Activated CD4-positive, alpha-beta T cell treated with anti-CD3 and anti-CD28 coated beads, Interleukin-10, Interleukin-2, amounts not matched to agents 100 ng/mL and 50 ng/mL, durations not matched to agents 16 hours and 8 hours (primary cell): ENCODE data around the gene ZNF600.
"Not testable (repeated sequence)": the region's sequence is repeated elsewhere in the genome, so short reads cannot be mapped to it uniquely, and the experiment has no call there.

Experiments
- DNase-seq: peaks from one replicate; pipeline ENCODE4 v3.0.0-alpha.2; 2020

ZNF600 gene

DNA sequence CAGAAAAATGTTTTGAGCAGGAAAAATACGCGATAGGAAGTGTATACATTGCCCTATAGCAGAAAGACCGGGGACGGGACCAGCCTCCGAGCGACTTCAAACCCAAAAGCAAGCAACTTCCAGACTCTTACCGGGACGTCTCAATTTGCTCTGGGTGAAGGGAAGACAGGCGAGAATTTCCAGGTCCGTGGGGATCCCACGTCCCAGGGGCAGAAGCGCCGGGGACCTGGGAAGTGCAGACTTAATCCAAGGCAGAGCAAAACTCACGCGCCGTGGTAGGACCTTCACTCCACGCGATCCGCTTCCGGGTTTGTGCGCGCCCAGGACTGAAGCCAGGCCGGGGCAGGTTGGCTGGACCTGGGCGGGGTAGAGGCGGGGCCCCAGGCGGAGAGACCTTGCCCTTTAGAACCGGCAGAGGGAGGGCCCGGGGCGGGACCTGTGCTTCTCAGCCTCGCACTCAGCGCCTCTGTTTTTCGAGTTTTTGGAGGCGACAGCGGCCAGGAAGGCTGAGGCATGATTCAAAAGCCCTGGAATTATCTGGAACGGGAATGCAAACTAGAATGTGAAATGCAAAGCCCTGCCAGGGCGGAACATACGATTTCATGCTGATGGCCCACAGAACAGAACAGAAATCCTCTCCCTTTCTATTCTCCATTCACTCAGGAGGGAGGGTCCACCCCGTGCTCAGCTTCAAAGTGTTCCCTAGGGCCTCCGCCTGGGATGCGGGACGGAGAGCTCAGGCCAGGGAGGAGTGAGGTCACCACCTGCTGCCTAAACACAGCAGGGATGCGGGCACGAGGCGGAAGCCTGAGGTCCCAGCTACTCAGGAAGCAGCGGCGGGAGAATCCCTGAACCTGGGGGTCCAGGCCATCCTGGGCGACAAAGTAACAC is at the start of gene ZNF600:
TSS of gene ZNF600 (minus strand) at position 328 of the 891 bp plus-strand sequence. CDS start 7,903 bp downstream, outside the sequence.
- DNase-seq: peak; percentile 56

DNA sequence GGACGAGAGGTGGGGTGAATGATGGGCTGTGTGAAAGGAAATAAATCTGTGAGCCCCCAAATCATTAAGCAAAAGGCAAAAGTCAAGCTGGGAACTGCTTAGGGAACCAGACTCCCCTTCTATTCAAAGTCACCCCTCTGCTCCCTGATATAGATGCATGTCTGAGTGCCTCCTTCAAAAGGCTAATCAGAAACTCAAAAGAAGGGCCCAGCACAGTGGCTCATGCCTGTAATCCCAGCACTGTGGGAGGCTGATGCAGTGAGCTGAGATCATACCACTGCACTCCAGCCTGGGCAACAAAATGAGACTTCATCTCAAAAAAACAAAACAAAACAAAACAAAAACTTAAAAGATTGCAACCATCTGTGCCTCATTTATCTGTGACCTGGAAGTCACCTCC is 47.7 kb upstream of the ZNF600 start:
- not testable (repeated sequence) for DNase-seq

DNA sequence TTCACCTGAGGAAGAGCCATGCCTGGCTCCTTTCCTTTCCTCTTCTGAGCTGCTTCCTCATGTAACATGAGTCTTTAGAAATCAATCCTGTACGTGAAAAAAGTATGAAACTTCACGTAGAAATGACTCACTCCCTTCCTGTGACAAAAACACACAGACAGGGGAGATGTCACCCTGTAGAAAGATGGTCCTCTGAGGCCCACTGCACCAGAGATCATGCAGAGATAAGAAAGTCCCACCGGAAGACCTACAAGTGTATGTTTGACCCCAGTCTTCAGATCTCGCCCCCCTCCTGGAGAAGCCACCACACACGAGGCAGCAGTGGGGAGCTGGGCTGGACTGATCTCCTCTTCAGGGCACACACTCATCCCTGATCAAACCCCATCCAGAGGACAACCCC is 47.0 kb upstream of the ZNF600 start:
- not testable (repeated sequence) for DNase-seq

DNA sequence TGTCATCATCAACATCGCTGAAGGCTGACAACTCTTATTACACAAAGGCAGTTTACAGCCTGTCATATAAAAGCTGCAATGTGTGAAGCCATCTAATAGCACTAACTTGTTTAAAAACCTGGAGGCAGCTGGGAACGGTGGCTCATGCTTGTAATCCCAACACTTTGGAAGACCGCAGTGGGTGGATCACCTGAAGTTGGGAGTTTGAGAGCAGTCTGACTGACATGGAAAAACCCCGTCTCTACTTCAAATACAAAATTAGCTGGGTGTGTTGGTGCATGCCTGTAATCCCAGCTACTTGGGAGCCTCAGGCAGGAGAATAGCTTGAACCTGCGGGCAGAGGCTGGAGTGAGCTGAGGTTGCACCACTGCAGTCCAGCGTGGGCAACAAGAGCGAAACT is 43.3 kb upstream of the ZNF600 start:
- not testable (repeated sequence) for DNase-seq

DNA sequence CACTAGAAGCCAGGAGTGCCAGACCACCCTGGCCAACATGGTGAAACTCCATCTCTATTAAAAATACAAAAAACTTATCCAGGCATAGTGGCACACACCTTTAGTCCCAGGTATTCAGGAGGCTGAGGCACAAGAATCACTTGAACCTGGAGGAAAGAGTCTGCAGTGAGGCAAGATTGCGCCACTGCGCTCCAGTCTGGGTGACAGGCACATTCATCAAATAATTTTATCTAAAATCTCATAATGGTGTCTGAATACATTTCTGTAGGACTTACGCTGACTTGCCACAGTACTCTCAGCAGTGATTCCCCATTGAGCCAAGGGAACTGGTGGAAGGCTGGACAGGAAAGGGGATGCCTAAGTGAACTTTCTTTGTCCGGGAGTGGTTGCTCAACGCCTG is 39.2 kb upstream of the ZNF600 start:
- DNase-seq: no peak

DNA sequence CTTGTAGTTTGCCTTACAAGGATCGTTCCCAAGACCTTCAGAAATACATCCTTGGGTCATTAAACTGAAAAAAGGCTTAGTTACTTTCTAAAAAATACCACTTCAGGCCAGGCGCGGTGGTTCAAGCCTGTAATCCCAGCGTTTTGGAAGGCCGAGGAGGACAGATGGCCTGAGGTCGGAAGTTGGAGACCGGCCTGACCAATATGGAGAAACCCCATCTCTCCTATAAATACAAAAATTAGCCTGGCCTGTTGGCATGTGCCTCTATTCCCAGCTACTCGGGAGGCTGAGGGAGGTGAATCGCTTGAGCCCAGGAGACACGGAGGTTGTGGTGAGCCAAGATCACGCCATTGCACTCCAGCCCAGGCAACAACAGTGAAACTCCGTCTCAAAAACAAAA is 37.1 kb upstream of the ZNF600 start:
- no peak for DNase-seq

DNA sequence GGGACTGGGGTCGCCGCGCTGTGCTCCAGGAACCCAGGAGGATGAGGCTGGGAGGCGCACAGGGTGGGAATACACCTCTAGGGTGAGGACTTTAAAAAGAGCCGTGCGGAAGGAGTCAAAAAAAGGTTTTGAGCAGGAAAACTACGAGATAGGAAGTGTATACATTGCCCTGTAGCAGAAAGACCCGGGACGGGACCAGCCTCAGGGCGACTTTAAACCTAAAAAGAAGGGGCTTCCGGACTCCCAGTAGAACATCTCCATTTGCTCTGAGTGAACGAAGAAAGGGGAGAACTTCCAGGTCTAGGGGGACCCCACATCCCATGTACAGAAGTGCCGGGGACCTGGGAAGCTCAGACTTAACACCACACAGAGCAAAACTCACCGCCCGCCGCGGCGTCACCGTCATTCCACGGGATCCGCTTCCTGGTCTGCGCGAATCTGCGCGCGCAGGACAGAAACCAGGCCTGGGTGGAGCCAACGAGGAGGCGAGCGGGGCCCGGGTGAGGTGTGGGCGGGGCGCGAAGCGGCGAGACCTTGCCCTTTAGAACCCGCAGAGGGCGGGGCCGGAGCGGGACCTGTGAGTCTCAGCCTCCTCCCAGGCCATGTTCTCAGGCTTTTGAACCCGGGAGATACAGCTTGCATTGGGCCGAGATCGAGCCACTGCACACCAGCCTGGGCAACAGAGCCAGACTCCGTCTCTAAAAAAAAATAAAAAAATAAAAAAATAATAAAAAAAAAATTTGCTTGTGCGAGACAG is 34.8 kb upstream of the ZNF600 start, which contains the start of gene ZNF28:
TSS of gene ZNF28 (minus strand) at position 430 of the 757 bp plus-strand sequence. CDS start 3,675 bp downstream, outside the sequence.
- peak; percentile 73 for DNase-seq

DNA sequence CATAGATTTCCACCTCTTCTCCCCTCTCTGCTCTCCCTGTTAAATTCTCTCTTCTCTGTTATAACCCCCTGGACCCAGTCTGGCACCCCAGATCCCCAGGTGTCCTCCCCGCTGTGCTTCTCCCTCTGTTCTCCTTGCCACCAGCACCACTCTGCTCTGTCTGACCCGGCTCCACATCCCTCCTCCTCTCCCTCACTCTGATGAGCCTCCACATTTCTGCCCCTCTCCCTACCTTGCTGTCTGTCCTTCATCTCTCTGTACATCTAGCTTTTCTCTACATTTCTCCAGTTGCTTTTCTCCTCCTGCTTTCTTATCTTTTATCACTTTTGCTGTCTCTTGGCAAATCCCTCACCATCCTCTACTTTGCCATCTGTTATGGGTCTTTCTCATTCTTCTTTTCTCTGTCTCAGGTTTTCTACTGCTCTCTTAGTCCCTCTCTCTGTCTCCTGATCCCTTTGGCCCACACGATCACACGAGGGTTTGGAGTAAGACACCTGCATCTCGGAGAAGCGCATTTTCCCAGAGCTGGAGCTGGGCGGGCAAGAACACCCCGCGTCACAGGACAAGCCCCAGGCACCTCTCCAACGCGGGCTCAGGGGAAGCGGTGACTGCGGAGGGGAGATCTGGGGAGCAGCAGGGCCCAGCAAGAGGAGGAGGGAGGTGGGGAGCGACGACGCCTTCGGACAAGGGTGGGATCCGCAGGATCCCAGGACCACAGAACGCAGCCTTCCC is 34.0 kb upstream of the ZNF600 start:
- peak; percentile 25 for DNase-seq

DNA sequence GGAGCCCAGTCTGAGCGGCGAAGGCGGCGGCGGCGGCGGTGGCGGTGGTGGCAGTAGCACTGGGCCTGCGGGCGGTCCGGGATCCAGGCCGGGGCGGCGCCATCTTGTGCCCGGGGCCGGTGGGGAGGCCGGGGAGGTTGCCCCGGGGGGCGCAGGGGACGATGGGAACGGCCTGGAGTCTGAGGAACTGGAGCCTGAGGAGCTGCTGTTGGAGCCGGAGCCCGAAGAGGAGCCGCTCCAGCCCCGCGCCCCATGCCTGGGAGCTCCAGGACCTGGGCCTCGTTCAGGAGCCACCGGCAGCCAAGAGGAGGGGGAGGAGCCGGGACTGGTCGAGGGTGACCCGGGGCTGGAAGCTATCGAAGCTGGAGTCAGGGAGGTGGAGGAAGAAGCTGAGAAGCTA is 23.2 kb upstream of the ZNF600 start:
- DNase-seq: no peak

DNA sequence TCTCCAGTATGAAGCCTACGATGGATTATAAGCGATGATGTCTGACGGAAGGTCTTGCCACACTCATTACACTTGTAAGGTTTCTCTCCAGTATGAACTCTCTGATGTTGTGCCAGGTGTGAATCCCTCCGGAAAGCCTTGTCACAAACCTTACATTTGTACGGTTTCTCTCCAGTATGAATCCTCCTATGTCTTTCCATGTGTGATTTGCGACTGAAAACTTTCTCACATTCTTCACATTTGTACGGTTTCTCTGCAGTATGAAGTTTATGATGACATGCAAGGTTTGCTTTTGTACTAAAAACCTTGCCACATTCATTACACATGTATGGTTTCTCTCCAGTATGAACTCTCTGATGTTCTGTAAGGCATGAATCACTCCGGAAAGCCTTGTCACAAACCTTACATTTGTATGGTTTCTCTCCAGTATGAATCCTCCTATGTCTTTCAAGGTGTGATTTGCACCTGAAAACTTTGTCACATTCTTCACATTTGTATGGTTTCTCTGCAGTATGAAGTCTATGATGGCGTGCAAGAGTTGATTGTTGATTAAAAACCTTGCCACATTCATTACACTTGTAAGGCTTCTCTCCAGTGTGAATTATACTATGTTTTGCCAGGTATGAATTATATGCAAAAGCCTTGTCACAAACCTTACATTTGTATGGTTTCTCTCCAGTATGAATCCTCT is 13.5 kb upstream of the ZNF600 start:
- not testable (repeated sequence) for DNase-seq

DNA sequence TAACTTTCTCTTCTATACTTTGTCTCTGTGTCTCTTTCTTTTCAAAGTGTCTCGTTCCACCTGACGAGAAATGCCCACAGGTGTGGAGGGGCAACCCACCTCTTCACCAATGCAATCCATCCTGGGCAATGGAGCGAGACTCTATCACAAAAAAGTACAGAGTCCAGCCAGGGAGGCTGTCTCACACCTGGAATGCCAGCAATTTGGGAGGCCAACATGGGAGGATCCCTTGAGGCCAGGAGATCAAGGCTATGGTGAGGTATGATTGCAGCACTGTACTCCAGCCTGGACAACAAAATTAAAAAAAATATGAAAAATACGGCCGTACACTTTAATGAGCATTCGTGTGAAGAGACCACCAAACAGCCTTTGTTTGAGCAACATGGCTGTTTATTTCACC is 2.8 kb upstream of the ZNF600 start:
- no peak for DNase-seq

DNA sequence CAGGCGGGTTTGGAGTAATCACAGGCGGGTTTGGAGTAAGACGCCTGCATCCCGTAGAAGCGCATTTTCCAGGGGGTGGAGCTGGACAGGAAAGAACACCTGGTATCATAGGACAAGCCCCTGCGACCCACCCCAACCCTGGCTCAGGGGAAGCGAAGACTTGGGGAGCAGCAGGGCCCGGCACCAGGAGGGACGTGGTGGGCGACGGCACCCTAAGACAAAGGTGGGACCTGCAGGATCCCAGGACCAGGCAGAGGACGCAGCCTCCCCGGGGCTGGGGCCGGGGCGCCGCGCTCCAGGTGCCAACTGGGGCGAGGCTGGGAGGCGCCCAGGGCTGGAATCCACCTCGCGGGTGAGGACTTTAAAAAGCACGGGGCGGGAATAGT is 520 bp downstream of the ZNF600 start:
- no peak for DNase-seq

DNA sequence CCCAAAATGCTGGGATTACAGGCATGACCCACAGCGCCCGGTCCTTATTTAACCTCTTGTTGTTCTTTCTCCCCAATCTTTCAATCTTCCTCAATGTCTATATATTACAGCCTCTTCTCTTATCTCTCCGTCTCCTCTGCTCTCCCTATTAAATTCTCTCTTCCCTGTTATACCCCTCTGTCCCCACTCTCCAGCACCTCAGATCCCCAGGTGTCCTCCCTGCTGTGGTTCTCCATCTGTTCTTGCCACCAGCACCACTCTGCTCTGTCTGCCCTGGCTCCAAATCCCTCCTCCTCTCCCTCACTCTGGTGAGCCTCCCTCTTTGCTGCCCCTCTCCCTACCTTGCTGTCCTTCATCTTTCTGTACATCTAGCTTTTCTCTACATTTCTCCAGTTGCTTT is 1.1 kb downstream of the ZNF600 start:
- DNase-seq: no peak

DNA sequence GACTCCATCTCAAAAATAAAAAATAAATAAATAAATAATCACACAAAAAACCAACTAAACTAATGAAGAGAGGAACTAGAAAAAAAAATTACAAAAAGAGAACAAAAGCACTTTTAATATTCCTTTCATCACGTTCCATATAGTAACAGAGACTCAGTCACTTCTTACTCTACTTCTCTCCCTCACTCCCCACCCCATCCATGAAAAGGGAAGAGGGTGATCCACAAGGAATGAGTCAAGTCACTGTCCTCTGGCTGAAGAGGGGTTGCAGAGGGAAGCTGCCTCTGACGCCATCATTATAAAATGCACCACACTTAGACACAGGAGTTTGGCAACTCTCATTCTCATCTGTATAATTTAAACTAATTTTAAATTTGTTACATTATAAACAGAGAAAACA is 3.7 kb downstream of the ZNF600 start:
- DNase-seq: not testable (repeated sequence)

DNA sequence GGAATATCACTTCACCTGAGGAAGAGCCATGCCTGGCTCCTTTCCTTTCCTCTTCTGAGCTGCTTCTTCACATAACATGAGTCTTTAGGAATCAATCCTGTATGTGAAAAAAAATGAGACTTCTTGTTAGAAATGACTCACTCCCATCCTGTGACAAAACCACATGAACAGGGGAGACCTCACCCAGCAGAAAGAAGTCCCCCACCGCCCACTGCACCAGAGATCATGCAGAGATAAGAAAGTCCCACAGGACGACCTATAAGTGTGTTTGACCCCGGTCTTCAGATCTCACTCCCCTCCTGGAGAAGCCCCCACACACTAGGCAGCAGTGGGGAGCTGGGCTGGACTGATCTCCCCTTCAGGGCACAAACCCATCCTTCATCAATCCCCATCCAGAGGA is 7.8 kb downstream of the ZNF600 start:
- DNase-seq: peak; percentile 22

DNA sequence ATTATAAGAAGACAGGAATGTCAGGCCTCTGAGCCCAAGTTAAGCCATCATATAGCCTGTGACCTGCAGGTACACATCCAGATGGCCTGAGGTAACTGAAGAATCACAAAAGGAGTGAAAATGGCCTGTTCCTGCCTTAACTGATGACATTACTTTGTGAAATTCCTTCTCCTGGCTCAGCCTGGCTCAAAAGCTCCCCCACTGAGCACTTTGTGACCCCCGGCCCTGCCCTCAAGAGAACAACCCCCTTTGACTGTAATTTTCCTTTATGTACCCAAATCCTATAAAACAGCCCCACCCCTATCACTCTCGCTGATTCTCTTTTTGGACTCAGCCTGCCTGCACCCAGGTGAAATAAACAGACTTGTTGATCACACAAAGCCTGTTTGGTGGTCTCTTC is 30.1 kb downstream of the ZNF600 start:
- not testable (repeated sequence) for DNase-seq

DNA sequence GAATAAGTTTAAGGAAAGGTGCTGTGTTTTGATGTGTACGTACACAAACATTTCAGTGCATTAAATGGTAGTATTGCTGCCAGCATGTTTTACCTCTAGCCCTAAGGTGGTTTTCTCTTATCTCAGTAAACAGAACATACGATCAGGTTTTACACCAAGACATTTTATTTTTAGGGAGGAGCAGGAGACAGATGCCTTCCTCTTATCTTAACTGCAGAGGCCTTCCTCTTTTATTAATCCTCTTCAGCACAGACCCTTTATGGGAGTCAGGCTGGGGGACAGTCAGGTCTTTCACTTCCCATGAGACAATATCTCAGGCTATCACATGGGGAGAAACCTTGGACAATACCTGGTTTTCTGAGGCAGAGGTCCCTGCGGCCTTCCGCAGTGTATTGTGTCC is 36.8 kb downstream of the ZNF600 start:
- DNase-seq: no peak

DNA sequence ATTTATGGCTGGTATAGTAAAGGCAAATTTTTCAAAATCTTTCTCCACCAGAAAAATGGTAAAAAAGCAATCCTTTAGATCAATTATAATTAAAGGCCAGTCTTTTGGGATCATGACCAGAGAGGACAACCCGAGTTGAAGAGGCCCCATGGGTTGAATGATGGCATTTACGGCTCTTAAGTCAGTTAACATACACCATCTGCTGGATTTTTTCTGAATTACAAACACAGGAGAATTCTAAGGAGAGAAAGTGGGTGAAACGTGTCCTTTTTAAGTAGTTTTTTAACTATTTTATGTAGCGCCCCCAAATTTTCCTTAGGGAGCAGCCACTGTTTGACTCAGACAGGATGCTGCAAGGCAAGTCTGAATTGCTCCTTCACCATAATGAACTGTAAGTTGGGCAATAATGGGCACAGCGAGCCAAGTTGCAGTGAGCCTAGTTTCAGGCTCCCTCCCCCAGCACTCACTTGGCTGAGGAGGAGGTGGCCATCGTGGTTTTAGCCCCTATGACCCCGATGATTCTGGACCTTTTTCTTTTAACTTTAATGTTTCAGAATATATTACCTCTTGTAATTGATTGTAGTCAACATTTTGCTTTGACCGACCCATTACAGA is 38.1 kb downstream of the ZNF600 start:
- peak; percentile 15 for DNase-seq

DNA sequence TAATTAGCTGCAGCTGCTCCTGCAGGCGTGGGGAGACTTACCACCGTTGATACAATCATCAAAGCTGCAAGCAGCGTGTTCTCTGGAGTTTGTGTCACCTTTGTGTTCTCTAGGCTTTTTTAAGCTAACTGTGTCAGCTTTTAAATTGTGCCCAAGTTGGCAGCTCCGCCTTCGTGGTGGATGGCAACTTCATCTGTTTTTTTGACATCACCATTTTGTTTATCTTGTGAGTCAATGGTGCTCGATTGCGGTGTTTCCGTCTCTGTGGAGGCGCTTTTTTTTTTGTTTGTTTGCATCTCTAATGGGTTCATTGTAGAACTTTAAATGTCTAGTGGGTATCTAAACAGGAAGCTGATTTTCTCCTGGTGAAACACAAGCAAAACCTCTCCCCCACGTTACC is 40.7 kb downstream of the ZNF600 start:
- not testable (repeated sequence) for DNase-seq

DNA sequence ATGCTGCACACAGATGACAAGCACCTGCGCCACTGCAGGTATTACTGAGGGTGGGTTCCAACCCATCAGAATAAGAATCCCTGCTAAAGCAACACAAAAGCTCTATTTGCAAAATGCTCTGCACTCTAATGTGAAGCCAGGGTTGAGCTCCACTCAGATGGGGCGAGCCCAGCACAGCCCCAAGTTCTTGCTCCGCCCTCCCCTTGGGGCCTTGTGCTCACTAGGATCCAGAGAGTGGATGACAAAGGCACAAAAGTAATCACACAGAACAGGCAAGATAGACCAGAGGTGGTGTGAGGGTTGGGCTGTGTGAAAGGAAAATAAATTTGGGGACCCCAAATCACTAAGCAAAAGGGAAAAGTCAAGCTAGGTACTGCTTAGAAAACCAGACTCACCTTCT is 43.5 kb downstream of the ZNF600 start:
- DNase-seq: no peak

DNA sequence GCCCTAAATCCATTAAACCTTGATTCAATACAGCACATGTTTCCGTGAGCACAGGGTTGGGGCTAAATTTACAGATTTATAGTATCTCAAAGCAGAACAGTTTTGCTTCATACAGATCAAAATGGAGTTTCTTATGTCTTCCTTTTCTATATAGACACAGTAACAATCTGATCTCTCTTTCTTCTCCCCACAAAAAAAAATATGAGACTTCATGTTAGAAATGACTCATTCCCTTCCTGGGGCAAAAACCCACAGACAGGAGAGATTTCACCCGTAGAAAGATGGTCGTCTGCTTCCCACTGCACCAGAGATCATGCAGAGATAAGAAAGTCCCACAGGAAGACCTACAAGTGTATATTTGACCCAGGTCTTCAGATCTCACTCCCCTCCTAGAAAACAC is 44.1 kb downstream of the ZNF600 start:
- peak; percentile 21 for DNase-seq

DNA sequence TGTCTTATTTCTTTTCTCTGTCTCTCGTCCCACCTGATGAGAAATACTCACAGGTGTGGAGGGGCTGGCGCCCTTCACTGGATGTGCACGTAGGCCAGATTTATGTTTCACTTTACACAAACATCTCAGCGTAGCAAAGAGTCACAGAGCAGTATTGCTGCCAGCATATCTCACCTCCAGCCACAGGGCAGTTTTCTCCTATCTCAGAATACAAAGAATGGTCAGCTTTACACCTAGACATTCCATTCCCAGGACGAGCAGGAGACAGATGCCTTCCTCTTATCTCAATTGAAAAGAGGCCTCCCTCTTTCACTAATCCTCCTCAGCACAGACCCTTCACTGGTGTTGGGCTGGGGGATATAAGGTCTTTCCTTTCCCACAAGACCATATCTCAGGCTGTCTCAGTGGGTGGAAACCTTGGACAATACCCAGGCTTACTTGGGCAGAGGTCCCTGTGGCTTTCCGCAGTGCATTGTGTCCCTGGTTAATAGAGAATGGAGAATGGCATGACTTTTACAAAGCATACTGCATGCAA is 44.6 kb downstream of the ZNF600 start:
- DNase-seq: no peak
